Osteocyte (in vitro differentiated cells): Measurements from ENCODE around the gene TSPEAR. TPM values are rescaled to one million over a fixed set of nuclear protein-coding genes. Genes with fewer than 3 reads are reported as not detected.

Source experiments
- DNase-seq: peaks from one replicate; pipeline ENCODE4 v3.0.0; 2021; ENCODE audit warnings: mixed read lengths; ENCODE audit not compliant: unreplicated experiment; ENCODE audit errors: extremely low spot score
- H3K27ac Mint-ChIP-seq: one replicate; pipeline ENCODE4 v1.8.0; 2021; ENCODE audit warnings: mild to moderate bottlenecking, mixed read lengths; ENCODE audit not compliant: unreplicated experiment
- H3K27me3 Mint-ChIP-seq: one replicate; pipeline ENCODE4 v1.8.0; 2021; ENCODE audit warnings: mixed read lengths; ENCODE audit not compliant: unreplicated experiment
- H3K36me3 Mint-ChIP-seq: one replicate; pipeline ENCODE4 v1.8.0; 2021; ENCODE audit warnings: mixed read lengths; ENCODE audit not compliant: unreplicated experiment
- H3K4me1 Mint-ChIP-seq: one replicate; pipeline ENCODE4 v1.8.0; 2021; ENCODE audit warnings: mixed read lengths; ENCODE audit not compliant: unreplicated experiment
- H3K4me3 Mint-ChIP-seq: one replicate; pipeline ENCODE4 v1.8.0; 2021; ENCODE audit warnings: mild to moderate bottlenecking, moderate library complexity, mixed read lengths; ENCODE audit not compliant: unreplicated experiment
- H3K9me3 Mint-ChIP-seq: one replicate; pipeline ENCODE4 v1.8.0; 2021; ENCODE audit warnings: mixed read lengths; ENCODE audit not compliant: unreplicated experiment
- total RNA-seq: library from RNA; stranded (reverse); gene quantifications from 2 replicates; pipeline ENCODE4 v1.2.1, GENCODE V29; 2021
- TF ChIP-seq, protein P1 (sequence below): fragments of 200-600 bp; sonication (generic); IDR thresholded peaks from 2 replicates; pipeline ENCODE4 v1.5.0; 2021; ENCODE audit warnings: antibody characterized with exemption, mild to moderate bottlenecking, moderate library complexity

TSPEAR gene
- total RNA-seq, 1 donor from 2014 or later, result not detected

DNA sequence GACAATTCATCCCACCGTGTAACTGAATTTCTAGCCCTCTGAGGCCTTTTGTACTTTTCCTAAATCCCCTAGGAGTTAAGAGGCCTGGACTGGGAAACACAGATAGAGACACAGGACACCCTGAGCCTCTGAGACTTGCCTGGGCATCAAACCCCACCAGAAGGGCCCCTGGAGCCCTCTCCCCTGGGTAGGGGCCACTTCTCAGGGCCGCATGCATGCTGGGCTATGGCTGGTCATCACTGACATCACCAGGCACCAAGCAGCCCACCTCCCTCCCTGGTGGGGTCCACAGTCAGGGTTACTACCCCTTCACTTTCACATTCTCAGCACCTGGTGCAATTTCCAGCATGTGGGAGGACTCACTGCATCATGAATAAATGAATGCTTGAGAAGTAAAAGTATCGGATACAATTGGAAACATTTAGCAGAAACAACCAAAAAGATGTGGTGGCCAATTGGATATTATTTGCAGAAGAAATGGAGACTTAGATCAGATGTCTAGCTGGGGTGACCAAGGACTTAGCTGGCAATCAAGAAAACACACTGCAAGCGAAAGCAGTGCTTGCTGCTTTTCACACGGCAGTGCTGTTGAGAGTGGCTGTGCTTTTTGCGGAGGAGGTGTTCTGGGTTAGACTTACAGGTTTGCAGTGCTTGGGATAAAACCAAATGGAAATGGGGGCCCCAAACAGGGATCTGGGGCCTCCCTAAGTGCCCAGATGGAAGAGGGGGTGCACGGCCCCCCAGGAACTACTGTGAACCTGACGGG, 111.9 kb downstream of the TSPEAR start:
- TF ChIP-seq, protein P1, sequence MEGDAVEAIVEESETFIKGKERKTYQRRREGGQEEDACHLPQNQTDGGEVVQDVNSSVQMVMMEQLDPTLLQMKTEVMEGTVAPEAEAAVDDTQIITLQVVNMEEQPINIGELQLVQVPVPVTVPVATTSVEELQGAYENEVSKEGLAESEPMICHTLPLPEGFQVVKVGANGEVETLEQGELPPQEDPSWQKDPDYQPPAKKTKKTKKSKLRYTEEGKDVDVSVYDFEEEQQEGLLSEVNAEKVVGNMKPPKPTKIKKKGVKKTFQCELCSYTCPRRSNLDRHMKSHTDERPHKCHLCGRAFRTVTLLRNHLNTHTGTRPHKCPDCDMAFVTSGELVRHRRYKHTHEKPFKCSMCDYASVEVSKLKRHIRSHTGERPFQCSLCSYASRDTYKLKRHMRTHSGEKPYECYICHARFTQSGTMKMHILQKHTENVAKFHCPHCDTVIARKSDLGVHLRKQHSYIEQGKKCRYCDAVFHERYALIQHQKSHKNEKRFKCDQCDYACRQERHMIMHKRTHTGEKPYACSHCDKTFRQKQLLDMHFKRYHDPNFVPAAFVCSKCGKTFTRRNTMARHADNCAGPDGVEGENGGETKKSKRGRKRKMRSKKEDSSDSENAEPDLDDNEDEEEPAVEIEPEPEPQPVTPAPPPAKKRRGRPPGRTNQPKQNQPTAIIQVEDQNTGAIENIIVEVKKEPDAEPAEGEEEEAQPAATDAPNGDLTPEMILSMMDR, result no peak
- H3K27me3 Mint-ChIP-seq, result peaks cover 30% of the 10 kb centered on the region
- H3K4me1 Mint-ChIP-seq, result no peaks in the 10 kb centered on the region
- H3K36me3 Mint-ChIP-seq, result no peaks in the 10 kb centered on the region
- peaks cover under 1% of the 10 kb centered on the region for H3K9me3 Mint-ChIP-seq
- H3K4me3 Mint-ChIP-seq, result no peak overlapping the region
- H3K27ac Mint-ChIP-seq, result no peak overlapping the region
- peak; percentile 66 for DNase-seq

DNA sequence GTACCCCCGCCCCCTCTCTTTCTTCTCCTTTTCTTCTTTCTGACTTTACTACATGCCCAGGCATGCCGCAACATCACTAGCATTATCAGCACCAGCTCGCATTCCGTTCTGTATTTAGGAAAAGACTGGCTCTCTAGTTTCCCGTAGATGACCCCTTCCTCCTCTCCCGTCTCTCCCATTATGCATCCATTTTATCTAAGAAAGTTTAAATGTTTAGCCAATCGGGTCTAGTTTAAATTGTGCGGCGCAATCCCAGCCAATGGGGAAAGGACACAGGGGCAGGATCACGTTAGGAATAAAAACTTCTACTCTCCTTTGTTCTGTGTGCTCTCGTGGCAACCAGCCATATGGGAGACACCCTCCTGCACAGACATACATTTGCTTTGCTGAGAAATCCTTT, 113.3 kb downstream of the TSPEAR start:
- DNase-seq, result no peak
- Mint-ChIP-seq H3K36me3 (no peaks in the 10 kb centered on the region), H3K27me3 (peaks cover 33% of the 10 kb centered on the region), H3K4me1 (peaks cover 3% of the 10 kb centered on the region), H3K9me3 (no peaks in the 10 kb centered on the region), H3K27ac (no peak overlapping the region), H3K4me3 (no peak overlapping the region)
- TF ChIP-seq, protein P1, result no peak

DNA sequence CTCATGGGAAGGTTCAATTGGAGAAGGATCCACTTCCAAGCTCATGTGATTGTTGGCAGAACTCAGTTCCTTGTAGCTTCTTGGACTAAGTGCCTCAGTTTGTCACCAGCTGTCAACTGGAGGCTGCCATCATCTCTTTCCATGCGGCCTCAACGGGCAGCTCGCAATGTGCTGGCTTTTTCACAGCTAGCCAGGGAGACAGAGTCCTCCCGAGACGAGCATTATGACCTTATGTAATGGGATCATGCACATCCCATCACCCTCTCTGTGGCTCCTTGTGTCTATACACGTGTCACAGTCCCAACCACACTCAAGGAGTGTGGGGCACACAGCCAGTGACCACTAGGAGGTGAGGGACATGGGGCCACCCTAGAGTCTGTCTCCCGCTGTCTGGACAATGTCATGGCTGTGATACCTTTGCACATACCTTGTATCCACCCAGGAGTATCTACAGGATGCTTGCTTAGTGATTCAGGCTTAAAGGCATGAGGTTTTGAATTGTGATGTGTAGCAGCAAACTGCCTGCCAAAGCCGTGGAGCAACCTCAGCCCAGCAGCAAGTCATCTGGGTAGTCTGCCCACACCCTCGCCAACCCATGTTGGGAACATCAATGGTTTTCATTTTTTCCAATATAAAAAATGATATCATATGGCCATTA, 115.2 kb downstream of the TSPEAR start:
- Mint-ChIP-seq H3K4me3 (no peak overlapping the region), H3K27me3 (peaks cover 39% of the 10 kb centered on the region), H3K36me3 (no peaks in the 10 kb centered on the region), H3K9me3 (no peaks in the 10 kb centered on the region), H3K4me1 (peaks cover 3% of the 10 kb centered on the region), H3K27ac (no peak overlapping the region)
- TF ChIP-seq, protein P1, result no peak
- DNase-seq, result peak; percentile 57

DNA sequence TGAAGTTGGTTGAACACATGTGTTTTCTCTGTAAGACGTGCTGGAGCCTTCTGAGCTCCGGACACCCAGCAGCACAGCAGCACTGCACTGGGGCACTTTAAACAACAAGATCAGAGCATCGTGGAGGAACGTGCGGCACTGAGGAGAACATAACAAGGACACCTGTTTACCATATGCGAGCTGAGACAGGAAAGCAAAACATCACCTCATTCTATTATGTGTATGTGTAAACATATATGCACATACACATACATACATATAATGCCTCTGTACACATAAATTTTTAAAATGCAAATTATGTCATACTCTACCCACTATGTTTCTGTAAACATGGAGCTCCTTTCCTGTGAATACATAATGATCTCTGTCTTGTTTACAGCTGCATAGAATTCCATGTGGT, 115.8 kb downstream of the TSPEAR start:
- Mint-ChIP-seq H3K4me1 (peaks cover 3% of the 10 kb centered on the region), H3K36me3 (no peaks in the 10 kb centered on the region), H3K4me3 (no peak overlapping the region), H3K27ac (no peak overlapping the region), H3K27me3 (peaks cover 39% of the 10 kb centered on the region), H3K9me3 (no peaks in the 10 kb centered on the region)
- TF ChIP-seq, protein P1, result no peak
- no peak for DNase-seq

DNA sequence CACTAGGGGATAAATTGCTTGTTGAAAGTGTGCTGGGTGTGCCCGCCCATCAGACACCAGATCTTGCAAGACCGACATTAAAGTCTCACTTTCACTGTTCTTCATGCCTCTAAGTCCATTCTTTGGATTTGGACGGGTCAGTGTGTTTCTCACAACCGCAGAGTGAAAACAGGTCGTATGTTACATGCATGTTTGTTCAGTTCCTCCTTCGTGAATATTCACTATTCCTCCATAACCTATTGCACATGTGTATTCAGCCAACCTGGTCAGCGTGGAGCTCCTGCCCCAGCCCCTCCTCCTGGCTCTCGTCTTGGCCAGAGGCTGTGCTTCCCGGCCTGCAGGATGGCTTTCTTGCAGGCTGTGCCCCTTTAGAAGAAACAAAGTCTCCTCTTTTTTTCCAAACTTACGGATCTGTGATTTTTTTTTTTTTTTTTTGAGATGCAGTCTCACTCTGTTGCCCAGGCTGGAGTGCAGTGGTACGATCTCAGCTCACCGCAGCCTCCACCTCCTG, 116.9 kb downstream of the TSPEAR start:
- no peaks in the 10 kb centered on the region for H3K9me3 Mint-ChIP-seq
- H3K4me3 Mint-ChIP-seq, result no peak overlapping the region
- peaks cover 3% of the 10 kb centered on the region for H3K4me1 Mint-ChIP-seq
- H3K27me3 Mint-ChIP-seq, result peaks cover 33% of the 10 kb centered on the region
- no peak overlapping the region for H3K27ac Mint-ChIP-seq
- DNase-seq, result peak; percentile 63
- TF ChIP-seq, protein P1, result no peak
- no peaks in the 10 kb centered on the region for H3K36me3 Mint-ChIP-seq
